Activated CD8-positive, alpha-beta memory T cell treated with anti-CD3 and anti-CD28 coated beads for 4 hours (primary cell): Measurements from ENCODE around the gene PRR7.
"Not testable (repeated sequence)": the region's sequence is repeated elsewhere in the genome, so short reads cannot be mapped to it uniquely, and the experiment has no call there.

Experiments used
- DNase-seq, 2 donors: peaks; one replicate each; pipeline ENCODE4 v3.0.0-alpha.2; 2020; ENCODE audit warnings: low read depth in 2 of 2

The PRR7 gene

GRCh38 chr5:177446200-177447065 is at the start of gene PRR7:
Gene PRR7, plus strand, starts transcription at chr5:177446814. Its CDS starts 8,254 bp downstream, at chr5:177455068.
- DNase-seq, result peak; percentile 50 to 51

DNA sequence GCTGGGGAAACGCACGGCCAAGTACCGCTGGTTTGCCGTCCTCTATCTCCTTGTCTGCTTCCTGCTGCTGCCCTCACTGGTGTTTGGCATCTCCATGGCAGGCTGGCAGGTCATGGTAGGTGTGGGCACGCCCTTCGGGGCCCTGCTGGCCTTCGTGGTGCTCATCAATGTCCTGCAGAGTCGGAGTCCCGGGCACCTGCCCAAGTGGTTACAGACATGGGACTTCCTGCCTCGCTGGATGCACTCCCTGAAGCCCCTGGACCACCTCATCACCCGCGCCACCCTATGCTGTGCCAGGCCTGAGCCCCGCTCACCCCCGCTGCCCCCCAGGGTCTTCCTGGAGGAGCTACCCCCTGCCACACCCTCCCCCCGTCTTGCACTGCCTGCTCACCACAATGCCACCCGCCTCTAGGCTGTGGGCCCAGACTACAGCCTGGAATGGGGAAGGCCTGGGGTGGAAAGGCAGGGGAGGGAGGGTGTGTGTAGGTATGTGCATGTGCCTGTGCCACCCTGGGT is 48.7 kb upstream of the PRR7 start:
- DNase-seq, result no peak

DNA sequence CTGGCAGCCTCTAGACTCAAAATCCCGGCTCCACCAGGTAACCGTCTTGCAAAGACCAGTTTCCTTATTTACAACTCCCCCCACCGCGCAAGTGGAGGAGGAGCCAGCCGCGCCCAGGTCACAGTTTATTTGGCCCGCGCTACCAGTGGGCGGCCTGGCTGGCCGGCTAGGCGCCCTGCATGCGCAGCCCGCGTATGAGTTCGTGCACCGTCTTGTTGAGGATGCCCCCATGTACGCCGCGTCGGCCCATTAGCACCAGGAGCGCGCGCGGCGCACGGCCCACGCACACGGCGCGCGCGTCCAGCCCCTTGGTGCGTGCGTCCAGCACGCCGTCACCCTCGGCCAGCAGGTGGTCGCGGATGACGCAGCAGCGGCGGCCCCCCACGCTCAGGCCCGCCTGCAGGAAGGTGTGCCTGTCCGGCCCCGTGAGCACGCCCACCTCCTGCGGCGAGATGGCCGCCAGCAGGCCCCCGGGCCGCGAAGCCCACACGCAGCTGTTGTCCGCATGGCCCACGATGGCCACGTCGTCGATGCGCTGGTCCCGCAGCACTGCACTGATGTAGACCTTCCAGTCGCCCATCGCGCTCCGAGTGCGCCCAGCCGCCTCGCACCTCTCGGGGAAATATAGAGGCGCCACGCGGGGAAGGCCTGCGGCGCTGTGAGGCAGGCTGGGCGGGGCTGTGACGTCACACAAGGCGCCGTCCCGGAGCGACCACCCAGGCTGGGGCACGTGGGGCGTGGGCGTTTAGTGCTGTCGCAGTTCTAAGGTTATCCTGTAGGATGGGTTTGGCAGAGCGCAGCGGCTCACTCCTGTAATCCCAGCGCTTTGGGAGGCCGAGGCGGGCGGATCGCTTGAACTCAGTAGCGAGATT is 46.4 kb upstream of the PRR7 start, which contains the start of gene PFN3:
Gene PFN3 (minus strand): TSS at position 665 of the 872 bp plus-strand sequence. CDS start 85 bp downstream, at position 580.
- no peak for DNase-seq

DNA sequence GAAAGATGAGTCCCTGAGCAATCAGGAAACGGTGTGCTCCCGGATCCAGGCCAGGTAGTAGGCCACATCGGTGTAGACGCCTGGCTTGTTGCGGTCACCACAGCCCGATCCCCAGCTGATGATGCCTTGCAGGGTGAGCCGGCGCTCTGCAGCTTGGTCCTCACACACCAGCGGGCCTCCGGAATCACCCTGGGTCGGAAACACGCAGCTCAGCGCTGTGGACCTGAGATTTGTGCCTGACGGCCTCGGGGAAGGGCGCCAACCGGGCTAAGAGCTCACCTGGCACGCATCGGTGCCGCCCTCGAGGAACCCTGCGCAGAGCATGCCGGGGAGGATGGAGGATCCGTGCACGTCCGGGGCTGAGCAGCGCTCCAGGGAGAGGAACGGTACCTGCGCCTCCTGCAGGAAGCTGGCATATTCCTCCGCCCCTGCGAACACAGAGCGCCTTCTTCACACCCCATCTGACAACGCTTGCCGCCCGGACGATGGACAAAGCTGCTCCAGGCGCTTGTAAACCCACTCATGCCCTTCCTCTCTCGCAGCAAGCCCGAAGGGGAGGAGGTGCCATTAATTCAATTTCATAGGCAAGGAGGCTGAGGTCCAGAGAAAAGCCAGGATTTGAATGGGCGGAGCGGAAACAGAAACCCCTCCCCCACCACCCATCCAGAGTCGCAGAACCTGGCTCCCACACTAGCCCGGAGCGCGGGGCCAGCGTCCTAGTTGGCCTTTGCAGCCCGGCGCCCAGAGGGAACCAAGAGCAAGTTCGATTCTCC is 44.2 kb upstream of the PRR7 start:
- DNase-seq, result peak; percentile 19 to 45

DNA sequence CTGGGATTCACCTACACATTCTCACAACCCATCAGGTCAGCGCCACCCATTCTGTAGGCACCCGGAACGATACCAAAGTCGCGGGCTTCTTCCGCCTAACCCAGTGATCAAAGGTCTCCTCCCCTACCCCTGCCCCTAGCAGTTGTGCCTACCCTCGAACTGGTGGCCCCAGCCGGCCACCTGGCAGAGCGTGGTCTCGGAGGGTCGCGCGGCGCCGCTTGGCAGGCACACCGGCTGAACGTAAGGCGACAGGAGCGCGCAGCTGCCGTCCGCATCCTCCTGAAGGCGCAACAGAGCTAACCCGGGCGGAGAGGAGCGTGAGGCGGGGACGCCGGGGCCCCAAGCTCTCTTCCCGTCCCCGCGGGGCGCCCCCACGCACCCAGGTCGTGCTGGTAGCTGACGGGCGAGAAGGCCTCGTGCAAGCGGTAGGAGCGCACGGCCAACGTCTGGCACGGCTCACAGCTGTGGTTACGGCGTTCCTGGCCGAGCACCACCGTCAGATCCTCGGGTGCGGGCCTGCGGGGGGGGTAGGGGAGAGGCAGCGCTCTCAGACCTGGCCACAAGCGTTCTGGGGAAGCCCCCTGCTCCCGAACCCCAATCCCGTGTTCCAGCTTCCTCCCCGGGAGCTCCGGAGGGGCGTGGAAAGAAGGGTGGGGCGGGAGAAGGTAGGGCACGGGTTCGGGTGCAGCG is 43.4 kb upstream of the PRR7 start:
- DNase-seq, result peak in 1 of 2 donors; percentile 18

DNA sequence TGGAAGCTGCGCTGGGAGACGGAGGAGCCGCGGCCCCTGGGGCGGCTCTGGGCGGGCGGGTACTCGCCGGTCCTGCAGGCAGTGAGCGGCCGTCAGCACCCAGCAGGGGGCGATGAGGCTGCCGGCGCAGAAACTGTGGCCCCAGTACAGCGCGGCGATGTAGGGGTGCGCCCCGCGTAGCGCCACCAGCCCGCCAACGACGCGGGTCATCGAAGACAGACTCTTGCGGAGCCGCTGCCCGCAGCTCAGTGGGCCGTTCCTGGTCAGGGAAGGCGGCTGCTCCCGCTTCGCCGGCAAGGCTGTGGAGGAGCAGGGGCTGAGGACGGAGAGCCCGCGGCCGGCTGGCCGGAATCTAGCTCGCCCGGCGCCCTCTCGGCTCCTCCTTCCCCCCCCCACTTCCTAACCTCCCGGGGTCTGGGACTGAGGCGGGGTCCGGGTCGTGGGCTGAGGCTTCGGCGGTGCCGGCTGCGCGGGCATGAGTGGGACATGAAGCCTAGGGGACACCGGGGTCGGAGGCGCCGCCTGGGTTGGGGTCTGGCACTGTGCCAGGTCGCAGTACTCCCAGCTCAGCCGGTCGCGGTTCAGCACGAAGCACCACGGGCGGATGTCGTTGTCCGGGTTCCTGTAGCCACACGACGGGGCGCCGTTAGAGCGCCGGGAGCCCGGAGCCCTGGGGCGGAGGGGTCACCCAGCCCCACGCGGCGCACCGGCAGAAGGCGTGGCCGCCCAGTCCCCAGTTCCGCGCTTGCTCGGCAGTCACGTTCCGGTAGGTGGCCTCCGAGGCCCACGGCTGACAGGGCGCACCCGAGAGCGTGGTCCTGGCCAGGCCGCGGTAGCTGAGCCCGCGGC is 42.6 kb upstream of the PRR7 start:
- DNase-seq, result peak; percentile 73 to 75

GRCh38 chr5:177404641-177405179 is 41.9 kb upstream of the PRR7 start:
- DNase-seq, result no peak

GRCh38 chr5:177405312-177405711 is 41.3 kb upstream of the PRR7 start:
- no peak for DNase-seq

GRCh38 chr5:177405805-177406204 is 40.8 kb upstream of the PRR7 start:
- DNase-seq, result no peak

- no peak for DNase-seq
These were observed 37.4 kb upstream of the PRR7 start, which contains the start of gene F12 for GRCh38 chr5:177409043-177409801. Gene F12, minus strand, starts transcription at chr5:177409564. Its CDS starts 37 bp downstream, at chr5:177409527.

- no peak for DNase-seq
These were observed 36.0 kb upstream of the PRR7 start for GRCh38 chr5:177410575-177410974.

GRCh38 chr5:177412603-177413233 is 33.9 kb upstream of the PRR7 start:
- DNase-seq, result no peak

DNA sequence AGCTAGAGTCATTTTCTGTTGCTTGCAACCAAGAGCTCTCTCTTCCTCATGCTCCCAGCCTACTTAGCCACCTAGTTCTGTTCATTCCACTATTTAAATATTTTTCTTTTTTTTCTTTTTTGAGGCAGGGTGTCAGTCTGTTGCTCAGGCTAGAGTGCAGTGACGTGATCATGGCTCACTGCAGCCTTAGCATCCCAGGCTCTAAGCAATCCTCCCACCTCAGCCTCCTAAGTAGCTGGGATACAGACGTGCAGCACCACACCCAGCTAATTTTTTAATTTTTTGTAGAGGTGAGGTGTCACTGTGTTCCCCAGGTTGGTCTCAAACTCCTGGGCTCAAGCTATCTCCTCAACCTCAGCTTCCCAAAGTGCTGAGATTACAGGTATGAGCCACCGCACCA is 32.1 kb upstream of the PRR7 start:
- no peak for DNase-seq

DNA sequence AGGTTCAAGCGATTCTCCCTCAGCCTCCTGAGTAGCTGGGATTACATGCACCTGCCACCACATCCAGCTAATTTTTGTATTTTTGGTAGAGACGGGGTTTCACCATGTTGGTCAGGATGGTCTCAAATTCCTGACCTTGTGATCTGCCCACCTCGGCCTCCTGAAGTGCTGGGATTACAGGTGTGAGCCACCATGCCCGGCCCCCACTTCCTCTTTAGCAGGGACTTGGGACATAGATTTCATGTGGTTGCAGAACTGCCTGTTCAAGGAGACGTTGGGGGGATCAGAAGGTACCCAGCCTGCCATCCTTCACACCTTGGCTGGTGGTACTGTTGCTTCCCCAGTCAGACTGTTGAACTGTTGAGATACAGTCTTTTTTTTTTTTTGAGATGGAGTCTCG is 29.5 kb upstream of the PRR7 start:
- not testable (repeated sequence) for DNase-seq

DNA sequence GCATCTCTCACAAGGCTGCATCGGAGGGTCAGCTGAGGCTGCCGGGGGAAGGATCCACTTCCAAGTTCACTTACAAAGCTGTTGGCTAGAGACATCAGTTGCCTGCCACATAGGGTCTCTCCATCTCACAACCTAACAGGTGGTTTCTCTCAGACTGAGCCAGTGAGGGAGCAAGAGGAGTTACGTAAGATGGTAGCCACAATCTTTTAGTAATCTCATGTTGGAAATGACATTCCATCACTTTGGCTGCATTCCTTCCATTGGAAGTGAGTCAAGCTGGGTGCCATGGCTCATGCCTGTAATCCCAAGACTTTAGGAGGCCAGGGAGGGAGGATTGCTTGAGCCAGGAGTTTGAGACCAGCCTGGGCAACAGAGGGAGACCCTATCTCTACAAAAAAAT is 27.6 kb upstream of the PRR7 start:
- DNase-seq, result no peak

DNA sequence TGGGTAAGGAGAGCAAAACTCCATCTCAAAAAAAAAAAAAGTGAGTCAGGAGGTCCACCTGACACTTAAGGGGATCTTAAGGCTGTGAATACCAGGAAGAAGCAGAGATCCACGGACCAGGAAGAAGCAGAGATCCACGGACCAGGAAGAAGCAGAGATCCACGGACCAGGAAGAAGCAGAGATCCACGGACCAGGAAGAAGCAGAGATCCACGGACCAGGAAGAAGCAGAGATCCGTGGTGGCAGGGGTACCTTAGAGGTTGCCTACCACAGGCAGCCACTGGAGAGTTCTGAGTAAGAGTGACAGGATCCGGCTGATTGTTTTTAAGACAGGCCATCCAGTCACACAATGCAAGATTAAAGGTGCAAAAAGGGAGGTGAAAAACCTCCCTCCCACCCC is 26.1 kb upstream of the PRR7 start:
- DNase-seq, result not testable (repeated sequence)

GRCh38 chr5:177421062-177421798 is 25.4 kb upstream of the PRR7 start:
- DNase-seq, result no peak

GRCh38 chr5:177423671-177424070 is 22.9 kb upstream of the PRR7 start:
- no peak for DNase-seq
